T-cell (primary cell): ENCODE results near the gene ZNF14. TPM values are rescaled to one million over a fixed set of nuclear protein-coding genes. Genes with fewer than 3 reads are reported as not detected.

Experiments
- ATAC-seq, 4 experiments: fragments of 200-7000 bp in 3 of 4; fragments of 150-1000 bp in 1 of 4; cut with Tn5 transposase; replicated peaks in 1 of 4; 1 replicate in 3 of 4; 2 replicates in 1 of 4; pipeline ENCODE4 v1.10.0; 2021; ENCODE audit warnings: moderate library complexity in 3 of 4, mild to moderate bottlenecking in 2 of 4, moderate number of reproducible peaks in 1 of 4
- CTCF ChIA-PET, 2 donors: fragments of 300-600 bp; sonication (Branson Sonifier 250); formaldehyde crosslinking; loops; one replicate each; lab custom pipeline; 2022; ENCODE audit warnings: antibody characterized with exemption in 2 of 2; lab: Charles Lee
- POLR2A ChIA-PET, 2 donors: fragments of 300-600 bp; sonication (Branson Sonifier 250); formaldehyde crosslinking; loops; one replicate each; lab custom pipeline; 2022; ENCODE audit warnings: antibody characterized with exemption in 2 of 2; lab: Charles Lee
- DNase-seq, 35 experiments: peaks; one replicate each; pipeline versions ENCODE4 v3.0.0 to v3.0.0-alpha.2; 2013 to 2023
- H3K27ac ChIP-seq: one replicate; pipeline ENCODE4 v1.5.1; 2013; ENCODE audit warnings: low read length
- H3K27me3 ChIP-seq, 2 experiments: replicated peaks in 1 of 2; 1 replicate in 1 of 2; 2 replicates in 1 of 2; pipeline versions ENCODE4 v1.6.1 to v1.7.0; 2013; ENCODE audit warnings: low read length in 1 of 2, mixed read lengths in 1 of 2; ENCODE audit not compliant: control insufficient read depth in 2 of 2, insufficient read depth in 2 of 2; ENCODE audit errors: extremely low read depth in 1 of 2
- H3K36me3 ChIP-seq, 2 donors: 1 replicate in 1 of 2; 2 replicates in 1 of 2; pipeline versions ENCODE4 v1.6.1 to v1.7.0; 2013; ENCODE audit warnings: low read length in 1 of 2; ENCODE audit not compliant: control insufficient read depth in 2 of 2, insufficient read depth in 1 of 2; ENCODE audit errors: extremely low read depth in 1 of 2
- H3K4me1 ChIP-seq, 2 experiments: 1 replicate in 1 of 2; 2 replicates in 1 of 2; pipeline versions ENCODE4 v1.6.1 to v1.7.0; 2013; ENCODE audit warnings: low read length in 2 of 2, mixed read lengths in 1 of 2; ENCODE audit not compliant: insufficient read depth in 2 of 2, control insufficient read depth in 1 of 2; ENCODE audit errors: extremely low read depth in 1 of 2
- H3K4me3 ChIP-seq, 2 donors: 1 replicate in 1 of 2; 2 replicates in 1 of 2; pipeline versions ENCODE4 v1.5.1 to v1.7.0; 2013; ENCODE audit warnings: mild to moderate bottlenecking in 2 of 2, low read length in 1 of 2, moderate library complexity in 1 of 2; ENCODE audit not compliant: control insufficient read depth in 1 of 2; ENCODE audit errors: extremely low read depth in 1 of 2
- H3K9me3 ChIP-seq: 2 replicates; pipeline ENCODE4 v1.7.0; 2013
- H3K27ac Mint-ChIP-seq, 2 donors: one replicate each; pipeline ENCODE4 v1.8.0; 2020 to 2021; ENCODE audit warnings: mild to moderate bottlenecking in 2 of 2, mixed read lengths in 2 of 2
- H3K27me3 Mint-ChIP-seq, 2 donors: one replicate each; pipeline ENCODE4 v1.8.0; 2021 to 2022; ENCODE audit warnings: mixed read lengths in 2 of 2
- H3K36me3 Mint-ChIP-seq: one replicate; pipeline ENCODE4 v1.8.0; 2021; ENCODE audit warnings: mixed read lengths
- H3K4me1 Mint-ChIP-seq, 3 donors: one replicate each; pipeline ENCODE4 v1.8.0; 2020 to 2022; ENCODE audit warnings: mixed read lengths in 3 of 3, mild to moderate bottlenecking in 1 of 3
- H3K4me3 Mint-ChIP-seq, 3 donors: one replicate each; pipeline ENCODE4 v1.8.0; 2020 to 2022; ENCODE audit warnings: mild to moderate bottlenecking in 3 of 3, mixed read lengths in 3 of 3, moderate library complexity in 3 of 3
- H3K9me3 Mint-ChIP-seq, 3 donors: one replicate each; pipeline ENCODE4 v1.8.0; 2020 to 2022; ENCODE audit warnings: mixed read lengths in 3 of 3
- WGBS: methylation state at CpG from one replicate; pipeline ENCODE4 v1.1.5; 2013; ENCODE audit warnings: missing lambda C conversion rate; ENCODE audit not compliant: insufficient coverage; 5-methylcytosine and 5-hydroxymethylcytosine counted together
- total RNA-seq, 35 experiments: library from RNA in 6 of 35; stranded (reverse) in 6 of 35; fragments of 120-200 nt in 1 of 35; gene quantifications; one replicate each; pipeline versions ENCODE4 v1.2.1 to v1.2.4 and lab custom pipeline; 2013 to 2026

Gene ZNF14
- total RNA-seq, 5 donors from 2014 or later (not counting 1 experiment from before 2014, with no cell fraction given), result 19.4 to 27.7 (median 21.7) TPM

DNA sequence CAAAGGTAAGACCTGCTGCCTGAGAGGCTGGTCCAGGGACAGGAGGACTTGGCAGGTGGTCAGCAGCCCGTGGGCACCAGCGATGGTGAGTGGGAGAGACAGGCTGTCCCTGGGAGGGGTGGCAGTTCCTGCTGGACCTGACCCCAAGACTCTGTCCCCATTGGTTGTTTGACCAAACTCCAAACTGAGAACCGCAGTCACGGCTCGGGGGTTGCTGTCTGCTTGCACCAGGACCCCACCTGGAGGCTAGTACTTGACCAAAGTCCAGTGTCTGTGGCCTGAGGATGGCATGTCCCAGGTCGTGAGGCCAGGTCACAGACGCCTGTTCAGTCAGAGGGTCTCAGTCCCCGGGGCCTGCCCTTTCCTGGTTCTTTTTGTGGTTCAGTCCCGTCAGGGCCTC, 9.9 kb upstream of the ZNF14 start:
- Mint-ChIP-seq H3K27ac (no peak overlapping the region), H3K4me3 (no peak overlapping the region), H3K36me3 (no peaks in the 10 kb centered on the region), H3K27me3 (no peaks in the 10 kb centered on the region), H3K9me3 (no peaks in the 10 kb centered on the region), H3K4me1 (no peaks in the 10 kb centered on the region)
- no peaks in the 10 kb centered on the region for H3K4me1 ChIP-seq
- 91% methylated on average over 9 of the region's 9 CpGs for WGBS
- H3K9me3 ChIP-seq, result no peaks in the 10 kb centered on the region
- H3K36me3 ChIP-seq, result no peaks in the 10 kb centered on the region
- ATAC-seq (no peak), DNase-seq (no peak)
- ChIA-PET CTCF (no interaction called here), POLR2A (no interaction called here)
- peaks cover 0 to 4% of the 10 kb centered on the region in 2 experiments for H3K27me3 ChIP-seq
- H3K4me3 ChIP-seq, result no peak overlapping the region
- no peak overlapping the region for H3K27ac ChIP-seq

DNA sequence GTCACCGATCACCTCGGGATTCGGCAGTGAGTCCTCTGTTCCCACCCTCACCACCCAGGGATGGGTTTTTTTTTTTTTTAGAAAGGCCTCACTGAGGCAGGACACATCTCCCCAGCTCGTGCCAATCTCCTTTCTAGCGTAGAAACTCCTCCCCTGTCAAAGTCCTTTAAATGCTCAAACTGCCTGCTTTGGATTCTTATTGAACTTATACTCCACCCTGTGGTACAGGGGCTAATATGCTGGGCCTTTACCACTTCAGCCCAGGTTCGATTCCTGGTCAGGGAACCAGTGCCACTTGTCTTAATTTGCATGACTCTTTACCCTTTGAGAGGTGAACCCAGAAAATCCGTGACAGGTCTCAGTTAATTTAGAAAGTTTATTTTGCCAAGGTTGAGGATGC, 8.3 kb upstream of the ZNF14 start:
- Mint-ChIP-seq H3K9me3 (no peaks in the 10 kb centered on the region), H3K4me1 (no peaks in the 10 kb centered on the region), H3K27ac (no peak overlapping the region), H3K4me3 (no peak overlapping the region), H3K36me3 (no peaks in the 10 kb centered on the region), H3K27me3 (no peaks in the 10 kb centered on the region)
- CTCF ChIA-PET, result no interaction called here
- POLR2A ChIA-PET, result no interaction called here
- no peak overlapping the region for H3K4me3 ChIP-seq
- 89% methylated on average over 3 of the region's 7 CpGs for WGBS
- no peak for ATAC-seq
- no peaks in the 10 kb centered on the region for H3K27me3 ChIP-seq
- no peak for DNase-seq
- no peaks in the 10 kb centered on the region for H3K9me3 ChIP-seq
- H3K4me1 ChIP-seq, result no peaks in the 10 kb centered on the region
- H3K36me3 ChIP-seq, result no peaks in the 10 kb centered on the region
- no peak overlapping the region for H3K27ac ChIP-seq

DNA sequence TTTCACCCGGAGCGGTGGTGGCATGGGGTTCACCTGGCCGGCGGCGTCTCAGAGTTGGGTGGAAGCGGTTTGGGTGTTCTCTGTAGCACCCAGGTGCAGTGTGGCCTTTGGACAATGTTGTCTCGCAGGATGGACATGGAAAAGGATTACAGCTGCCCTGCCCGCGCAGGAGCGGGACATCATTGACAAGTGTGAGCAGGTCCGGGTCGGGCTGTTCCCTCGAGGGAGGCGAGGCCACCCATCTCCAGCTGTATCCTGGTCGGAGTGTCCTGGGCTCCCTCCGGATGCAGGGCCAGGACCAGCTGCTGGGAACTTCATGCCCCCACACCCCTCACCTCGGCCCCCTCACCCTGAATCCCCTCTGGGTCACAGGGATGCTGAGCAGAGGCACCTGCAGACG, 7.8 kb upstream of the ZNF14 start:
- ChIA-PET POLR2A (no interaction called here), CTCF (no interaction called here)
- Mint-ChIP-seq H3K9me3 (no peaks in the 10 kb centered on the region), H3K27ac (no peak overlapping the region), H3K4me1 (no peaks in the 10 kb centered on the region), H3K4me3 (no peak overlapping the region), H3K27me3 (no peaks in the 10 kb centered on the region), H3K36me3 (no peaks in the 10 kb centered on the region)
- WGBS, result 95% methylated on average over 17 of the region's 18 CpGs
- H3K4me1 ChIP-seq, result no peaks in the 10 kb centered on the region
- no peaks in the 10 kb centered on the region for H3K9me3 ChIP-seq
- no peak for DNase-seq
- H3K27ac ChIP-seq, result no peak overlapping the region
- no peaks in the 10 kb centered on the region for H3K36me3 ChIP-seq
- no peak overlapping the region for H3K4me3 ChIP-seq
- no peaks in the 10 kb centered on the region for H3K27me3 ChIP-seq
- no peak for ATAC-seq

DNA sequence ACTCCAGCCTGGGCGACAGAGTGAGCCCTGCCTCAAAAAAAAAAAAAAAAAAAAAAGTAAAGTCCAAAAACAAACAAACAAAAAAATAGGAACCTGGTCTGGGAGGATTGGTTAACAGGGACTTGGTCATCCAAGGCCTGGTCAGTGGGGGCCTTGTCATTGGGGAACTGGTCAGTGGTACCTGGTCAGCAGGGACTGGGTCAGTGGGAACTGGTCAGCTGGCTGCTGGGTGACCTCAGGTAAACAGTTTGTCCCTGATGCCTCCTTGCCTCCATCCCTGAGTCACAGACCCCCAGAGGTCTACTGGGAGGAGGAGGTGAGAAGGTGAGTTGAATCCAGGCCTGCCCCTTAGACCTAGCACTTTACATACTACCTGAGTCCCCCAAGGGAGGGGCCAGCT, 5.7 kb upstream of the ZNF14 start:
- POLR2A ChIA-PET, result no interaction called here
- no CpG with 5 or more reads among the region's 1 CpG for WGBS

DNA sequence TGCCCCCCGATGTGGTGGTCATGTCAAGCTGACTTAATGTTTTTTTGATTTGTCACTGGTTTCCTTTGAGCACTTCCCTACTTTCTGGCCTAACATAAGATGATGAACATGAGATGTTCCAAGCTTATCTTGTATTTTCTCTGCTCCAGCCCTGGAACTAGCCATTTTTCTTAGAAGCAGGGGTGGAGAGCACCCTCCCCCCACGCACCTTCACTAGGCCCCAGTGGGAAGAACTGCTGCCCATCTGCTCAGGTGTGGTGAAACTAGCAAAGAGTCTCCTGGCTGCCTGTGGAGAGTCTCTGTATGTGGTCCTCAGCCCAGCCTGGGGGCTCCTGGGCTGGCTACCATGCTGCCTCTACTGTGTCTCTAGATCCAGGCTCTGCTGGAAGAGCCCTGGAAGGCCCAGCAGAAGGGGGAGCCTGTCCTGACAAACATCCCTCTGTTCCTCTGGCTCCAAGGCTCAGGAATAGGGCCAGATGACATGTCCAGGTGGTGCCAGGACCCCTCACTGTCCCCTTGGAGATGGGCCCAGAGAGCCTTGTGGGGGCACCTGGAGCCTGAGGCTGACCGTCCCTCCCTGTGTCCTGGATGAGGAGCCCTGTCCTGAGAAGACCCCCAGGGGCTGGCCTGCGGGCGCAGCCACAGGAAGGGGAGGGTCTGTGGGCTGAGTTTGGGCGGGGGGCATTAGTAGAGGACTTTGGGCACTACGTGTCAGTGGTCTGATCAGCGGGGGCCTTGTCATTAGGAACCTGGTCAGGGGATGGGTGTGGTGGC, 4.8 kb upstream of the ZNF14 start:
- Mint-ChIP-seq H3K27ac (no peak overlapping the region), H3K36me3 (peaks cover 2% of the 10 kb centered on the region), H3K27me3 (no peaks in the 10 kb centered on the region), H3K9me3 (no peaks in the 10 kb centered on the region), H3K4me1 (peaks cover 5 to 13% (median 6%) of the 10 kb centered on the region in 3 donors), H3K4me3 (no peak overlapping the region)
- Histone ChIP-seq H3K4me3 (no peak overlapping the region), H3K36me3 (no peaks in the 10 kb centered on the region), H3K9me3 (no peaks in the 10 kb centered on the region), H3K4me1 (peaks cover 0 to 4% of the 10 kb centered on the region in 2 experiments), H3K27me3 (no peaks in the 10 kb centered on the region), H3K27ac (no peak overlapping the region)
- ChIA-PET CTCF (interaction anchor here in 1 of 2 donors (0.5 kb wide), 1 partner anchor 519 kb away, joined by 3 read pairs; no protein-coding TSS in a partner anchor), POLR2A (no interaction called here)
- no peak for DNase-seq
- ATAC-seq, result no peak
- WGBS, result 75% methylated on average over 4 of the region's 8 CpGs

More for the DNA sequence above, 5.7 kb upstream of the ZNF14 start:
- CTCF ChIA-PET, result no interaction called here
- Mint-ChIP-seq H3K9me3 (no peaks in the 10 kb centered on the region), H3K4me1 (peaks cover 0 to 5% (median 0%) of the 10 kb centered on the region in 3 donors), H3K27me3 (no peaks in the 10 kb centered on the region), H3K36me3 (no peaks in the 10 kb centered on the region), H3K27ac (no peak overlapping the region), H3K4me3 (no peak overlapping the region)
- no peaks in the 10 kb centered on the region for H3K4me1 ChIP-seq
- H3K9me3 ChIP-seq, result no peaks in the 10 kb centered on the region
- ATAC-seq (no peak), DNase-seq (no peak)
- H3K36me3 ChIP-seq, result no peaks in the 10 kb centered on the region
- H3K4me3 ChIP-seq, result no peak overlapping the region
- no peak overlapping the region for H3K27ac ChIP-seq
- H3K27me3 ChIP-seq, result no peaks in the 10 kb centered on the region

DNA sequence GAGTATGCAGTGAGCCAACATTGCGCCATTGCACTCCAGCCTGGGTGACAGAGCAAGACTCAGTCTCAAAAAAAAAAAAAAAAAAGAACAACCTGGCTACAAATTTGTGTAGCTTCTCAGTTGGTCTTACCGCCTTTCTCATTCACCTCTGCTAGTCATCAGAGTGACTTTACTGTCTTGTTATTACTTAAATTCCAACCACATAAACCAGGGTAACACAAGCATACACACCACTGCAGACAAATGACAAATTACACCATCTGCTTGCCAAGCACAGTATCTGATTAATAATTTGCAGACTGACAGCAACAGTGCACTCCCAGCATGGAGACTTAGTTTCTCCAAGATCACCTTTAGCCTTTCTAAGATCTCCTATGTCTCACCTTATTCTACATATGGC, 11.0 kb downstream of the ZNF14 start:
- H3K36me3 ChIP-seq, result peaks cover 12 to 16% of the 10 kb centered on the region in 2 donors
- H3K27me3 ChIP-seq, result no peaks in the 10 kb centered on the region
- peaks cover 8 to 48% (median 45%) of the 10 kb centered on the region in 3 donors for H3K9me3 Mint-ChIP-seq
- H3K9me3 ChIP-seq, result peaks cover 14% of the 10 kb centered on the region
- H3K4me1 Mint-ChIP-seq, result peaks cover 0 to 17% (median 9%) of the 10 kb centered on the region in 3 donors
- ATAC-seq (no peak), DNase-seq (no peak)
- ChIA-PET POLR2A (interaction anchor here (0.6 to 1.1 kb wide), 2 partner anchors 9 to 11 kb away, joined by 3 read pairs; partner anchors contain the start of gene ZNF14 (in 1 of the 2)), CTCF (no interaction called here)
- H3K27ac ChIP-seq, result no peak overlapping the region
- no peaks in the 10 kb centered on the region for H3K27me3 Mint-ChIP-seq
- H3K4me3 Mint-ChIP-seq, result no peak overlapping the region
- WGBS, result 90% methylated on average over 1 of the region's 2 CpGs
- H3K27ac Mint-ChIP-seq, result no peak overlapping the region
- H3K36me3 Mint-ChIP-seq, result peaks cover 53% of the 10 kb centered on the region
- H3K4me1 ChIP-seq, result no peaks in the 10 kb centered on the region
- H3K4me3 ChIP-seq, result no peak overlapping the region
